Epithelial cell of prostate (primary cell): ENCODE measurements around the gene LRCH2.
"Not testable (repeated sequence)": the region's sequence is repeated elsewhere in the genome, so short reads cannot be mapped to it uniquely, and the experiment has no call there.

Experiments
- DNase-seq: peaks from one replicate; pipeline ENCODE4 v3.0.0-alpha.2; 2011; ENCODE audit warnings: low read depth, low spot score
- H3K27ac ChIP-seq: fragments of 450-650 bp; 2 replicates; pipeline ENCODE4 v1.5.1; 2017; ENCODE audit warnings: mild to moderate bottlenecking

The LRCH2 gene

GRCh38 chrX:115214151-115214550, 19.7 kb downstream of the LRCH2 start:
- no peak for DNase-seq
- no peak overlapping the region for H3K27ac ChIP-seq

GRCh38 chrX:115209547-115209946, 24.3 kb downstream of the LRCH2 start:
- H3K27ac ChIP-seq, DNase-seq: not testable (repeated sequence)

GRCh38 chrX:115204040-115204439, 29.9 kb downstream of the LRCH2 start:
- DNase-seq, result no peak
- H3K27ac ChIP-seq, result no peak overlapping the region

GRCh38 chrX:115192244-115192700, 41.6 kb downstream of the LRCH2 start:
- DNase-seq, result no peak
- H3K27ac ChIP-seq, result no peak overlapping the region

- H3K27ac ChIP-seq, result no peak overlapping the region
- DNase-seq, result no peak
Measured at GRCh38 chrX:115191490-115192243, 42.2 kb downstream of the LRCH2 start.

GRCh38 chrX:115190636-115191489, 43.0 kb downstream of the LRCH2 start:
- H3K27ac ChIP-seq, result no peak overlapping the region
- no peak for DNase-seq

GRCh38 chrX:115189646-115190635, 44.0 kb downstream of the LRCH2 start:
- no peak for DNase-seq
- no peak overlapping the region for H3K27ac ChIP-seq

GRCh38 chrX:115189110-115189509, 44.8 kb downstream of the LRCH2 start, which contains the start of gene RBMXL3:
Gene RBMXL3 (plus strand): TSS chrX:115189410. CDS start chrX:115189442, 32 bp downstream.
- no peak for DNase-seq
- H3K27ac ChIP-seq, result no peak within 1 kb of the TSS

GRCh38 chrX:115183980-115184379, 49.9 kb downstream of the LRCH2 start:
- no peak for DNase-seq
- H3K27ac ChIP-seq, result no peak overlapping the region

GRCh38 chrX:115178473-115178872, 55.4 kb downstream of the LRCH2 start:
- no peak for DNase-seq

GRCh38 chrX:115177932-115178331, 56.0 kb downstream of the LRCH2 start:
- H3K27ac ChIP-seq, result no peak overlapping the region
- DNase-seq, result no peak

More at GRCh38 chrX:115178473-115178872, 55.4 kb downstream of the LRCH2 start:
- H3K27ac ChIP-seq, result no peak overlapping the region

- H3K27ac ChIP-seq, result no peak overlapping the region
- no peak for DNase-seq
Measured at GRCh38 chrX:115174548-115174947, 59.3 kb downstream of the LRCH2 start.

- H3K27ac ChIP-seq, result no peak overlapping the region
- DNase-seq, result no peak
Measured at GRCh38 chrX:115173181-115173580, 60.7 kb downstream of the LRCH2 start.

- H3K27ac ChIP-seq, result no peak overlapping the region
- DNase-seq, result no peak
Measured at GRCh38 chrX:115147220-115147619, 86.7 kb downstream of the LRCH2 start.

- H3K27ac ChIP-seq, result no peak overlapping the region
- no peak for DNase-seq
Measured at GRCh38 chrX:115142057-115142456, 91.8 kb downstream of the LRCH2 start.

GRCh38 chrX:115138040-115138439, 95.9 kb downstream of the LRCH2 start:
- DNase-seq, result no peak
- no peak overlapping the region for H3K27ac ChIP-seq

- DNase-seq, result no peak
- H3K27ac ChIP-seq, result no peak overlapping the region
Measured at GRCh38 chrX:115134382-115134781, 99.5 kb downstream of the LRCH2 start.

GRCh38 chrX:115112411-115112810, 121.5 kb downstream of the LRCH2 start:
- no peak overlapping the region for H3K27ac ChIP-seq
- DNase-seq, result no peak

- no peak for DNase-seq
- H3K27ac ChIP-seq, result no peak overlapping the region
Measured at GRCh38 chrX:115098897-115099296, 135.0 kb downstream of the LRCH2 start.

- H3K27ac ChIP-seq, result no peak overlapping the region
- DNase-seq, result no peak
Measured at GRCh38 chrX:115093191-115093590, 140.7 kb downstream of the LRCH2 start.
